ENCODE data around the gene GFAP. TPM values are rescaled to one million over a fixed set of nuclear protein-coding genes. Genes with fewer than 3 reads are reported as not detected.

Gene GFAP
- total RNA-seq, 1 experiment from 2014 or later, result 1.2 TPM

GRCh38 chr17:44920565-44920940 is 5.3 kb upstream of the GFAP start:
- Histone ChIP-seq H2BK15ac (ENCODE audit: low read depth, low read length) (no peak overlapping the region), H3K27me3 (ENCODE audit: insufficient read depth, low read length) (0 out of 2 replicates have a peak, but pooled peaks cover 2% of the 10 kb centered on the region), H2BK120ac (ENCODE audit: low read depth, low read length, poor library complexity, severe bottlenecking) (no peak overlapping the region), H3K79me2 (ENCODE audit: insufficient read depth, low read length) (no peaks in the 10 kb centered on the region), H3K79me1 (ENCODE audit: insufficient read depth, low read depth, low read length, poor library complexity, severe bottlenecking) (no peaks in the 10 kb centered on the region), H2AFZ (ENCODE audit: low read length) (no peak overlapping the region), H4K91ac (ENCODE audit: insufficient read length, low read depth, low read length) (no peak overlapping the region), H2BK12ac (ENCODE audit: insufficient read length, low read depth, low read length) (no peak overlapping the region), H3K23me2 (ENCODE audit: insufficient read length, low read depth, low read length, poor library complexity, severe bottlenecking) (no peaks in the 10 kb centered on the region), H2AK5ac (ENCODE audit: insufficient read length, low read length) (no peak overlapping the region), H3K4ac (ENCODE audit: low read depth, low read length) (no peak overlapping the region), H2BK20ac (ENCODE audit: low read depth, low read length, poor library complexity, severe bottlenecking) (no peak overlapping the region), H4K8ac (replicated peaks; ENCODE audit: insufficient read length, low read depth, low read length) (no peak overlapping the region), H3K9ac (ENCODE audit: extremely low read depth, insufficient read length, low read length) (no peak overlapping the region), H3K18ac (ENCODE audit: insufficient read length, low read depth, low read length) (no peak overlapping the region), H4K5ac (ENCODE audit: insufficient read length, low read depth, low read length) (no peak overlapping the region), H3K27ac (ENCODE audit: insufficient read length, low read depth, low read length) (no peak overlapping the region), H3K4me1 (ENCODE audit: insufficient read depth, low read length) (peaks cover 7% of the 10 kb centered on the region; the same call in 1 of the 2 replicates), H3T11ph (ENCODE audit: low read length) (no peak overlapping the region), H4K20me1 (ENCODE audit: control insufficient read depth, insufficient read depth, insufficient read length) (no peaks in the 10 kb centered on the region), H3K23ac (ENCODE audit: insufficient read length, low read depth, low read length) (no peak overlapping the region), H3K4me2 (ENCODE audit: insufficient read depth, insufficient read length, low read length) (no peak overlapping the region), H2BK5ac (ENCODE audit: insufficient read length, low read length) (no peak overlapping the region), H3K14ac (ENCODE audit: insufficient read depth, low read length) (no peak overlapping the region), H3K56ac (ENCODE audit: insufficient read length, low read depth, low read length) (no peak overlapping the region), H3K9me3 (ENCODE audit: control insufficient read depth, low read depth, low read length) (no peaks in the 10 kb centered on the region)
- peaks cover 2 to 5% (median 2%) of the 10 kb centered on the region in 3 experiments; a peak in 6 of 7 replicates for H3K36me3 Mint-ChIP-seq (ENCODE audit: insufficient read depth in 1 of 3, low read depth in 3 of 3)
- H3K9me3 Mint-ChIP-seq, result no peaks in the 10 kb centered on the region
- TF ChIP-seq CTCF (conservative IDR thresholded peaks at IDR 0.05), result no peak
- no peak overlapping the region for H3K27ac Mint-ChIP-seq
- peaks cover 22% of the 10 kb centered on the region for H3K27me3 Mint-ChIP-seq (ENCODE audit: low read depth)
- peak overlapping the region in 1 of 2 experiments; percentile 4; a peak in 1 of 5 replicates for H3K4me3 Mint-ChIP-seq
- peak; percentile 34 for DNase-seq
- WGBS (ENCODE audit: extremely low coverage, insufficient read length, low lambda C conversion rate), result no CpG with 5 or more reads among the region's 7 CpGs
- peaks cover 17 to 32% of the 10 kb centered on the region in 2 experiments for H3K4me1 Mint-ChIP-seq
